NCI-H2171 (cell line): ENCODE data around the gene HHAT.

Source experiments
- DNase-seq: peaks from one replicate; lab custom pipeline; 2025; lab: John Stamatoyannopoulos, UW

Gene HHAT

DNA sequence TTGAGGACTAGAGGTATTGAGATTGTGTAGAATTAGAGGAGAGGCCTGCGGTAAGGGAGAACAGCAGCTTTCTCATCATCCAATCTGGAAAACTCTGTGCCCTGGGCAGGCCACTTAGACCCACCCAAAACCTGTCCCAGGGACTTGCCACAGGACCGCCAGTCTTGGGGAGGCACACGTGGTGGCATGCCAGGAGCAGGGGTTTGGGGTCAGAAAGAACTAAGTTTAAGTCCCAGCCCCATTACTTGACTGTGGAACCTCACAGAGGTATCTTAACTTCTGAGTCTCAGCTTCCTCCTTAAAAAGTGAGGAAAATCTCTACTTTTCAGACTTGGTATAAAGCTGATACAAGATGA is 356.6 kb downstream of the HHAT start:
- no peak for DNase-seq

GRCh38 chr1:210686841-210687240 is 358.1 kb downstream of the HHAT start:
- DNase-seq: no peak

GRCh38 chr1:210687582-210688279 is 359.0 kb downstream of the HHAT start:
- DNase-seq: no peak

GRCh38 chr1:210688512-210689234 is 360.0 kb downstream of the HHAT start:
- DNase-seq: no peak

DNA sequence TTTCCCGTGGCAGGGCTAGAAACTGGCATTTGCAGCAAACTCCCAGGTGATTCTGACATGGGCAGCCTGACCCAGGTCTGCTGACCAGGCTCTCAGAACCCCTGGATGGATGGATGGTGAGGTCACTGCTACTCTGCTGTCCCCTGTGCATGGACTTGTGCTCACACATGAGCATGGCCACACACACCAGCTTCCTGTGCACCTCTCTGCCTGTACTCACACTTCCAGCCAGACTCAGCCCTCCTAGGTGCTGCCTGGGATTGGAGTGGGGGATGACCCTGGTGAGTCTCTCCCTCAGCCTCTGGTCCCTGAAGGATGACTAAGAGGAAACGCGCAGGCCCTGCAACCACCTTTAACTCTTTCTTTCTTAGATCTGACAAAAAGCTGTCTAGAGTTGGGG is 361.1 kb downstream of the HHAT start:
- DNase-seq: no peak

GRCh38 chr1:210690236-210690635 is 361.5 kb downstream of the HHAT start:
- DNase-seq: no peak

DNA sequence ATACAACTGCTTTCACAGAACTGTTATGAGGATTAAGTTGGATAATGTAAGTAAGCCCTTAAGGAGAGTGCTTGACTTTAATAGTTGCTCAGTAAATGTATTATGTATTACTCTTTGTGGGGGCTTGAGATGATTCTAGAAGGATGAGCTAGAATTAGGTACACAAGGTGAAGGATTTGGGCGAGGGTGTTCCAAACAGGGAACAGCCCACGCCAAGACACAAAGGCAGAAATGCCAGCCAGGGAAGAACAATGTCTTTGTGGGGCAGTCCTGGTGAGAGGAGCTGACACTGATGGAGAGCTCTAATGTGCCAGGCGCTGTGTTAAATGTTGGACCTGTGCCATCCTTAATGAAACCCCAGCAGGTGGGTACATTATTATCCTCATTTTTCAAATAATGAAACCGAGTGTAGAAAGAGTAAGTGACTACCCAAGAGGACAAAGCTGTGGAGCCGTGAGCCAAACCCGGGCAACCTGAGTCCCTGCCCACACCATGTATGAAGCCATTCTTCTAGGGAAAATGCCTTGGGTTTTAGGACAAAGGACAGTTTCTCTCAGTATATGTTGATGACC is 362.4 kb downstream of the HHAT start:
- DNase-seq: no peak

DNA sequence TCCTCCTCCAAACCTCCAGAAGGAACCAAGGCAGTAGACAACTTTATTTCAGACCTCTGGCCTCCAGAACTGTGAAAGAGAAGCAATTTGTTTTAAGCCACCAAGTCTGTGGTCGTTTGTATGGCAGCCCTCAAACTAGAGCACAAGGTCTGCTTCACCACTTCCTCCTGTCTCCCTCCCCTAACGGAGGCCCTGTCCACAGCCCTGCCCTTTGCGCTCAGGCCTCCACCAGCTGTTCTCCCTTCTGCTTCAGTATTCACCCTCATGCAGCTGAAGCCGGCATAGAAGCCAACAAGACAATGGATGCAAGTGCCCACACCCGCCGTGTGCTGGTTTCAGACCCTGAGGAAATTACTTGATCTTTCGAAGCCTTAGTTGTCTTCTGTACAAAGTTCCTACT is 364.1 kb downstream of the HHAT start:
- DNase-seq: no peak

GRCh38 chr1:210695026-210695425 is 366.3 kb downstream of the HHAT start:
- no peak for DNase-seq

GRCh38 chr1:210696709-210697108 is 368.0 kb downstream of the HHAT start:
- no peak for DNase-seq

GRCh38 chr1:210697185-210697584 is 368.5 kb downstream of the HHAT start:
- no peak for DNase-seq

- DNase-seq: no peak
These were observed 370.0 kb downstream of the HHAT start for GRCh38 chr1:210698661-210699060.

DNA sequence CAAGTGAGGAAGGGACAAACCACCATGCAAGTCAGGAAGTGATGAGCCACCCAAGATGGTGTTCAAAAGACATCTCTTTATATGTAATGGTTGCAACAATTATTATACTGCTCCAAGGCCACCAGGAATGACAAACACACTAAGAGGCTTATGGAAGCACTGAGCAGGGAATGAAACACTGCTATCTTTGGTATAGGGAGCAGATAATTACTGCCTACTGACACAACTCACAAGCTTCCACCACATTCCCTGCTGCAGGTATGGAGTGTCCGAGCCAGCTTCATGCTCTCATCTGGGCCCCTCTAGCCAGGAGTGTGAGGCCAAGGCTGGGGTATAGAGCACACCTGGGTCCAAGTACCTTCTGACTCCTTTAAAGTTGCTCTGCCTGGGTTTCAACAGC is 371.4 kb downstream of the HHAT start:
- DNase-seq: no peak

DNA sequence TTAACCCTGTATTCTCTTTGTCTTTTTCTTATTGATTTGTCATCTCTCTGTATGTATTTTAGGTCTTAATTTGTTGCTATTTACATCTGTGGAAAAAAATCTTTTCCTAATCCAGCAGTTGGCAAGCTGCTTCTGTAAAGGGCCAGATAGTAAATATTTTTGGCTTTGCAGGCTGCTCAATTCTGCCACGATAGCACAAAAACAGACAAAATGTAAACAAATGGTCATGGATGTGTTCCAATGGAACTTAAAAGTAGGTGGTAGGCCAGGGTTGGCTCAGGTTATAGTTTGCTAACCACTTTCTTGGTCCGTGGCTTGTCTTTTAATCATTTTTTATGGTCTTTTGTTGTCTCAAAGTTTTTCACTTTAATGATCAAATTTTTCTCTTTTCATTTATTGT is 371.8 kb downstream of the HHAT start:
- no peak for DNase-seq

GRCh38 chr1:210702506-210702905 is 373.8 kb downstream of the HHAT start:
- DNase-seq: no peak

DNA sequence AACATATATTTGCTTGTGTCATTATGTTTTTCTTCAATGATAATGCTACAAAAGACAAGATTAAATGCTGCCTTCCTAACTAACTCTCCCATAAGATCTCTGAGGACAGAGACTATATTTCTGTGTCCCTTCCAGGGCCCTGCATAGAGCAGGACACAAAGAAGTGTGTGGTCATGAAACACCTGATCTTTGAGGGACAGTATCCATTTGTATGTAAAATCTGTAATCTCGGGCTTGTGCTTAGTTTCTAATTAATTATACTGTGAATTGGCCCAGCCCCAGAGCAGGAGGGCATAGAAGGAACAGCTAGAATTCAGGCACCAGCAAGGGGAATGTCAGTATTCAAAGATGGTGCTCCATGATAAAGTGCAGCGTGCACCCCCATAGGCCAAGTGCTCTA is 374.9 kb downstream of the HHAT start:
- DNase-seq: no peak

GRCh38 chr1:210705086-210705485 is 376.4 kb downstream of the HHAT start:
- DNase-seq: no peak

DNA sequence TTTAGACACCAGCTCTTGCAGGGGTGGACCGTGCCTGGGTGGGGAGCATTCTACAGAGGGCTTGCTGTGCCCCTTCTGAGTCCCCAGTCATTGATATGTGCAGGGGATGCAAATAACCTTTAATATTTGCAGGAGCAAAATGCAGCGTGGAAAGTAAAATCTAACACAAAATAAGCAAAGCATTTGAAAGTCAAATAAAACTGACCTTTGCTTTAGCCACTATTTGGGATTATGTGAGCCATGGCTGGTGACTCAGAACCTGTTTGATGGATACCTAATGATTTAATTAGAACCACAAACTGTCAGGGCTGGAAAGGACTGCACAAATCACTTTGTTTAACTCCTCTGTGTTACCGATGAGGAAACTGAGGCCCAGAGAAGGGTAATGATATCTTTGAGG is 377.5 kb downstream of the HHAT start:
- no peak for DNase-seq

DNA sequence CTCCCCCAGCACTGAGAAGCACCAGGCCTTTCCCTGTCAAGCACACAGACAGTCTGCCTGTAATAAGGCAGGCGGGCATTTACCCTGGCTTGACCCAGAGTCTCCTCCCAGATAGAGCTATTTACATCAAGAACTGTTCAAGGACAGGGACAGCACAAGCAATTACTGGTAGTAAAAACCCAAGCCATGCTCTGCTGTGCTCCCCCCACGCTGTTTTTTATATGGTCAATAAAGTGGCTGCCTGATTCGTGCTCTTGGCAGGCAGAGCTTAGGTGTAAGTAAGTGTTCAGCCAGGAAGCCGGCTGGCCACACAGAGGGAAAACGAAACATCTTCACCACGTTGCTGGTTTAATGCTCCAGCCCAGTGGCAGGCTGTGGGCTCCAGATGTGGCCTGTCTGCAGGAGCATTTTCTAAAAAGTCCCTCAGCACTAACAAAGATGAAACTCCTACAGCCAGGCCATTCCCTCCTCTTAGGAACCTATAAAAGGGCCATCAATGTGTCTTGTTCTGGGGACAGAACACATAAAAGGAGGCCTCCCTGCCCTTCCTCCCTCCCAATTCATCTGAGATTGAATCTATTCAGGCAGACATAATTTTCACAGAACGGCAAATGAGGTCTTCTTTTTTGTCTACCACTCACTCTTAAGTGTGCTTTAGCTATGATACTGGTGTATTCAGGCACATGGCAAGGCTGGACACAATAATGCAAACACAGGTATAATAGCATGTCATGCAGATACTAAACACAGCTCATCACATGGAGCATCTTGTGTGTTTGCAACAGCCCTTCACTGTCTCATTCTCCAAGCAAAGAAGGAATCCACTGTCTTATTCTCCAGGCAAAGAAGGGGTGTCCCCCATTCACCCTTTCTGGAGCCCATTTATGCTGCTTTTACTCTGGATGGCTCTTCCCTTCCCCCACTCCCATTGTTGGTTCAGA is 378.9 kb downstream of the HHAT start:
- no peak for DNase-seq

GRCh38 chr1:210709701-210710100 is 381.0 kb downstream of the HHAT start:
- DNase-seq: no peak

DNA sequence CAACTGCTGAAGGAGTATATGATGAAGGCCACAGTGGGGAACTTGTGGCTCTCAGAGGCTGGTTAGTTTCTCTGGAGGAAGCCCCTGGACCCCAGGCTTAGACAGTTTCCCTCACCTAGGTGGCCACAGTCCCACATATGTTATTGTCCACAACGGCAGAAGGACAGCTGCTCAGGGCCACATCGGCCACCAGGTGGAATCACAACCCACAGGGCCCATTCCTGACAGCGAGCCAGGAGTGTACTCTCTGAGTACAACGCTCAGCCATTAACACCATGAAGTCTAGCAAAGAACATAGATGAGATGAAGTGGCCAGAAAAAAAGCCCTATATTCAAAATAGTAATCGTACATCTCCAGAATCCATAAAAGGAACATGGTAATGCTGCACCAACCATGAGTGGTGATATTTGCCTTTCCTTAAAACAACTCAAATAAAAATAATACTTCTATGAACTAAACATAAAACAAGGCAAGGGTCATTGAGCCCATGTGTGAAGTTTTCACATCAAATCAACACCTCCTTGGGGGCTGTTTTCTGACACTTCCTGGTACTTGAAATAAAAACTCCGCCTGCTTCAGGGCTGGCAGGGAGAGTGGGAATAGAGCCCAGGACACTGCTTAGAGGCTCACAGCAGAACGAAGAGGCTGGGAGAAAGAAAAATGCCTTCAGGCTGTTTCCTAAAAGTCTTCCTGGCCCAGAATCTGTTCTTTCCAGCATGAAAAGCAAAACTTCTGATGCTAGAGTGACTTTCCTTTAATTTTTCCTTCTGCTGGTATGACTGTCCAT is 383.3 kb downstream of the HHAT start:
- no peak for DNase-seq

GRCh38 chr1:210715072-210715471 is 386.4 kb downstream of the HHAT start:
- no peak for DNase-seq
